ENCODE data around the gene FAM20A.

FAM20A gene

GRCh38 chr17:68612923-68613292, 11.7 kb upstream of the FAM20A start:
- no peak overlapping the region for H3K9ac ChIP-seq (ENCODE audit: low read length)
- DNase-seq = no peak
- no peak overlapping the region for H3K18ac ChIP-seq (ENCODE audit: low read length)
- no peak overlapping the region for H2BK15ac ChIP-seq (replicated peaks; ENCODE audit: low read depth)
- H2BK120ac ChIP-seq (ENCODE audit: low read depth, low read length) = peak overlapping the region; percentile 78
- H3K36me3 ChIP-seq (ENCODE audit: control insufficient read depth, insufficient read depth, low read length) = no peaks in the 10 kb centered on the region
- no peak overlapping the region for H2AK5ac ChIP-seq (ENCODE audit: low read length)
- H4K8ac ChIP-seq (ENCODE audit: low read depth, low read length) = no peak overlapping the region
- H2BK5ac ChIP-seq (ENCODE audit: low read length) = no peak overlapping the region
- no peak overlapping the region for H3K23ac ChIP-seq (ENCODE audit: low read length)
- H3K4ac ChIP-seq (ENCODE audit: low read depth, low read length) = no peak overlapping the region
- no peaks in the 10 kb centered on the region for H3K79me1 ChIP-seq (ENCODE audit: low read length)
- no peak overlapping the region for H4K5ac ChIP-seq (ENCODE audit: low read length)
- no peak overlapping the region for H3K56ac ChIP-seq (ENCODE audit: low read length)
- H3K27me3 ChIP-seq (ENCODE audit: insufficient read depth, low read length, poor library complexity) = no peaks in the 10 kb centered on the region
- H3K4me2 ChIP-seq (ENCODE audit: low read length) = no peak overlapping the region
- H3K79me2 ChIP-seq (ENCODE audit: control insufficient read depth, insufficient read depth, low read length) = no peaks in the 10 kb centered on the region
- no peak overlapping the region for H3K27ac ChIP-seq (ENCODE audit: low read depth, low read length)
- no peaks in the 10 kb centered on the region for H3K4me1 ChIP-seq (ENCODE audit: control insufficient read depth, low read depth, low read length)
- no peak overlapping the region for H3K4me3 ChIP-seq (ENCODE audit: low read length)

- Histone ChIP-seq H2BK5ac (ENCODE audit: low read length) (no peak overlapping the region), H3K4me3 (ENCODE audit: low read length) (no peak overlapping the region), H2BK15ac (replicated peaks; ENCODE audit: low read depth) (no peak overlapping the region), H3K9ac (ENCODE audit: low read length) (no peak overlapping the region), H3K56ac (ENCODE audit: low read length) (no peak overlapping the region), H3K4ac (ENCODE audit: low read depth, low read length) (no peak overlapping the region), H3K27me3 (ENCODE audit: insufficient read depth, low read length, poor library complexity) (no peaks in the 10 kb centered on the region), H3K27ac (ENCODE audit: low read depth, low read length) (no peak overlapping the region), H3K4me1 (ENCODE audit: control insufficient read depth, low read depth, low read length) (no peaks in the 10 kb centered on the region), H3K23ac (ENCODE audit: low read length) (no peak overlapping the region), H4K8ac (ENCODE audit: low read depth, low read length) (no peak overlapping the region), H3K4me2 (ENCODE audit: low read length) (no peak overlapping the region), H2AK5ac (ENCODE audit: low read length) (no peak overlapping the region), H3K79me1 (ENCODE audit: low read length) (no peaks in the 10 kb centered on the region), H2BK120ac (ENCODE audit: low read depth, low read length) (peak overlapping the region; percentile 78), H3K36me3 (ENCODE audit: control insufficient read depth, insufficient read depth, low read length) (no peaks in the 10 kb centered on the region), H3K79me2 (ENCODE audit: control insufficient read depth, insufficient read depth, low read length) (no peaks in the 10 kb centered on the region), H3K18ac (ENCODE audit: low read length) (no peak overlapping the region), H4K5ac (ENCODE audit: low read length) (no peak overlapping the region)
- WGBS (ENCODE audit: extremely low coverage, insufficient coverage, low lambda C conversion rate) = no CpG with 5 or more reads among the region's 3 CpGs
- DNase-seq = no peak
Observed at GRCh38 chr17:68612209-68612922, 11.2 kb upstream of the FAM20A start.

- Histone ChIP-seq H3K4me3 (ENCODE audit: low read length) (no peak overlapping the region), H3K79me2 (ENCODE audit: control insufficient read depth, insufficient read depth, low read length) (no peaks in the 10 kb centered on the region), H3K18ac (ENCODE audit: low read length) (no peak overlapping the region), H3K36me3 (ENCODE audit: control insufficient read depth, insufficient read depth, low read length) (no peaks in the 10 kb centered on the region), H3K4me2 (ENCODE audit: low read length) (no peak overlapping the region), H3K27ac (ENCODE audit: low read depth, low read length) (no peak overlapping the region), H3K56ac (ENCODE audit: low read length) (no peak overlapping the region), H3K27me3 (ENCODE audit: insufficient read depth, low read length, poor library complexity) (no peaks in the 10 kb centered on the region), H3K4ac (ENCODE audit: low read depth, low read length) (no peak overlapping the region), H2BK5ac (ENCODE audit: low read length) (no peak overlapping the region), H2BK120ac (ENCODE audit: low read depth, low read length) (no peak overlapping the region), H3K79me1 (ENCODE audit: low read length) (no peaks in the 10 kb centered on the region), H3K4me1 (ENCODE audit: control insufficient read depth, low read depth, low read length) (no peaks in the 10 kb centered on the region), H4K5ac (ENCODE audit: low read length) (no peak overlapping the region), H2BK15ac (replicated peaks; ENCODE audit: low read depth) (peak overlapping the region; percentile 19), H4K8ac (ENCODE audit: low read depth, low read length) (no peak overlapping the region), H3K9ac (ENCODE audit: low read length) (no peak overlapping the region), H3K23ac (ENCODE audit: low read length) (no peak overlapping the region), H2AK5ac (ENCODE audit: low read length) (no peak overlapping the region)
- WGBS (ENCODE audit: extremely low coverage, insufficient coverage, low lambda C conversion rate) = no CpG with 5 or more reads among the region's 4 CpGs
- no peak for DNase-seq
Observed at GRCh38 chr17:68611353-68612208, 10.4 kb upstream of the FAM20A start.

GRCh38 chr17:68610554-68610953, 9.4 kb upstream of the FAM20A start:
- no peak overlapping the region for H4K8ac ChIP-seq (ENCODE audit: low read depth, low read length)
- no peaks in the 10 kb centered on the region for H3K27me3 ChIP-seq (ENCODE audit: insufficient read depth, low read length, poor library complexity)
- no peak overlapping the region for H3K4me2 ChIP-seq (ENCODE audit: low read length)
- no peaks in the 10 kb centered on the region for H3K4me1 ChIP-seq (ENCODE audit: control insufficient read depth, low read depth, low read length)
- no peak overlapping the region for H3K27ac ChIP-seq (ENCODE audit: low read depth, low read length)
- H2BK120ac ChIP-seq (ENCODE audit: low read depth, low read length) = no peak overlapping the region
- no peak overlapping the region for H3K56ac ChIP-seq (ENCODE audit: low read length)
- no peak overlapping the region for H3K18ac ChIP-seq (ENCODE audit: low read length)
- no peaks in the 10 kb centered on the region for H3K36me3 ChIP-seq (ENCODE audit: control insufficient read depth, insufficient read depth, low read length)
- H2BK15ac ChIP-seq (replicated peaks; ENCODE audit: low read depth) = no peak overlapping the region
- H3K79me1 ChIP-seq (ENCODE audit: low read length) = no peaks in the 10 kb centered on the region
- DNase-seq = no peak
- no CpG with 5 or more reads among the region's 1 CpG for WGBS (ENCODE audit: extremely low coverage, insufficient coverage, low lambda C conversion rate)
- H3K79me2 ChIP-seq (ENCODE audit: control insufficient read depth, insufficient read depth, low read length) = no peaks in the 10 kb centered on the region
- no peak overlapping the region for H3K4ac ChIP-seq (ENCODE audit: low read depth, low read length)
- no peak overlapping the region for H4K5ac ChIP-seq (ENCODE audit: low read length)
- no peak overlapping the region for H3K23ac ChIP-seq (ENCODE audit: low read length)
- no peak overlapping the region for H2AK5ac ChIP-seq (ENCODE audit: low read length)
- H2BK5ac ChIP-seq (ENCODE audit: low read length) = no peak overlapping the region
- H3K4me3 ChIP-seq (ENCODE audit: low read length) = no peak overlapping the region
- H3K9ac ChIP-seq (ENCODE audit: low read length) = no peak overlapping the region

- Histone ChIP-seq H4K8ac (ENCODE audit: low read depth, low read length) (no peak overlapping the region), H3K18ac (ENCODE audit: low read length) (no peak overlapping the region), H3K4ac (ENCODE audit: low read depth, low read length) (no peak overlapping the region), H2BK5ac (ENCODE audit: low read length) (no peak overlapping the region), H3K79me1 (ENCODE audit: low read length) (peaks cover under 1% of the 10 kb centered on the region), H3K4me2 (ENCODE audit: low read length) (no peak overlapping the region), H4K5ac (ENCODE audit: low read length) (no peak overlapping the region), H2BK15ac (replicated peaks; ENCODE audit: low read depth) (no peak overlapping the region), H3K27ac (ENCODE audit: low read depth, low read length) (no peak overlapping the region), H3K23ac (ENCODE audit: low read length) (no peak overlapping the region), H2BK120ac (ENCODE audit: low read depth, low read length) (no peak overlapping the region), H3K36me3 (ENCODE audit: control insufficient read depth, insufficient read depth, low read length) (no peaks in the 10 kb centered on the region), H3K79me2 (ENCODE audit: control insufficient read depth, insufficient read depth, low read length) (no peaks in the 10 kb centered on the region), H2AK5ac (ENCODE audit: low read length) (no peak overlapping the region), H3K9ac (ENCODE audit: low read length) (no peak overlapping the region), H3K56ac (ENCODE audit: low read length) (no peak overlapping the region), H3K27me3 (ENCODE audit: insufficient read depth, low read length, poor library complexity) (no peaks in the 10 kb centered on the region), H3K4me3 (ENCODE audit: low read length) (no peak overlapping the region), H3K4me1 (ENCODE audit: control insufficient read depth, low read depth, low read length) (peaks cover 2% of the 10 kb centered on the region)
- no CpG with 5 or more reads among the region's 1 CpG for WGBS (ENCODE audit: extremely low coverage, insufficient coverage, low lambda C conversion rate)
- no peak for DNase-seq
Observed at GRCh38 chr17:68608515-68609130, 7.5 kb upstream of the FAM20A start.
